ENCODE data around the gene ITIH3.

GRCh38 chr3:52771334-52771681 lies 23.3 kb upstream of the ITIH3 start:
- TF ChIP-seq CTCF (IDR thresholded peaks at IDR 0.05) (no peak), EP300 (IDR thresholded peaks at IDR 0.05) (no peak), POLR2A (IDR thresholded peaks at IDR 0.05) (no peak), POLR2AphosphoS5 (IDR thresholded peaks at IDR 0.05) (no peak)
